Measurements from ENCODE around the gene MIAT.
"Not testable (repeated sequence)": the region's sequence is repeated elsewhere in the genome, so short reads cannot be mapped to it uniquely, and the experiment has no call there.

MIAT gene

GRCh38 chr22:26701323-26701722 lies 43.9 kb downstream of the MIAT start:
- no peak for DNase-seq

- DNase-seq = peak; percentile 72
Observed at GRCh38 chr22:26702906-26703830, 45.8 kb downstream of the MIAT start.

GRCh38 chr22:26705379-26705778 lies 48.0 kb downstream of the MIAT start:
- DNase-seq = not testable (repeated sequence)

- DNase-seq = no peak
Observed at GRCh38 chr22:26707090-26707489, 49.7 kb downstream of the MIAT start.

DNA sequence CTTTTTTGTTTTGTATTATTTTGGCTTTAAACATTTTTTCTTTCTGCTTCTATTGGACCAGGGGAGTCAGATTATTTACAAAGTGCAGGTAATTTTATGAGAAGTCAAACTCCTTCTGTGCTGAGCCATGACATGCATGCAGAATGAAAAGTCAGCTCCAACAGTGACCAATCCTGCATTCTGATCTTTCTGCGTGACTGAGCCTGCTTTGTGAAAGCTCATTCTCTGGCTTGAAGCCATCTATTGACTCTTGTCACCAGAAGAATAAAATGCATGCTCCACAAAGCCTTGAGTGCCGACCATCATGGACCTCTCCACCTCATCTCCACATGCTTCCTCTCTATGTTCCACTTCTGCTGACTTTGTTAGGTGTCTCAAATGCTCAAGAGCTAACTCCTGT lies 50.2 kb downstream of the MIAT start:
- DNase-seq = no peak

DNA sequence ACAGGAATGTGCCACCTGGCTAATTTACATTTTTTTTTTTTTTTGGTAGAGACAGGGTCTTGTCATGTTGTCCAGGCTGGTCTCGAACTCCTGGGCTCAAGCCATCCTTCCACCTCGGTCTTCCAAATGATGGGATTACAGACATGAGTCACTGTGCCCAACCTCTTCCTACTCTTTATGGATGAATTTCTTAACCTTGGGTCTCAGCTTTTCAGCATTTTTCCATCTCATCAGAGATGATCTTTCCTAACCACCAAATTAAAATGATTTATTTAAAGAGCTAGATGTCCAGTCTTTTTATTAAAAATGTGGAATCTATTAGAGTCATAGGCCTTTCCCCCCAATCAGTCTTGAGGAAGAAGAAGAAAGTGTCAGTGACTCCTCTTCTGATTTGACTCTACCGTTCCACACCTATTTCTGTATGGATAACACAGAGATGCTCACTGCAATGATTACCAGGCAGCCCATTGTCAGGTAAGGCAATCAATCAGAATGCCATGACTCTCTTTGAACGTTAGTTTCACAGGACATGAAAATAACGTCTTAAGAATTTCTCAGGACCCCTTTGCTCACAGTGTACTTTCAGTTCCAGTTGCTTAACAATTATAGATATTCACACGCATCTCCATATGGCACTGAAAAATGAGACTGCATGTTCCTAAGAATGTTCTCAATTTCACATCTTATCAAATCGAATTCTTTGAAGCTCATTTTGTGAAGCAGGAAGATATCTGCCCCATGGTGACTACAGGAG lies 51.0 kb downstream of the MIAT start:
- DNase-seq = peak; percentile 50

- DNase-seq = peak; percentile 78
Observed at GRCh38 chr22:26709617-26710390, 52.4 kb downstream of the MIAT start.

DNA sequence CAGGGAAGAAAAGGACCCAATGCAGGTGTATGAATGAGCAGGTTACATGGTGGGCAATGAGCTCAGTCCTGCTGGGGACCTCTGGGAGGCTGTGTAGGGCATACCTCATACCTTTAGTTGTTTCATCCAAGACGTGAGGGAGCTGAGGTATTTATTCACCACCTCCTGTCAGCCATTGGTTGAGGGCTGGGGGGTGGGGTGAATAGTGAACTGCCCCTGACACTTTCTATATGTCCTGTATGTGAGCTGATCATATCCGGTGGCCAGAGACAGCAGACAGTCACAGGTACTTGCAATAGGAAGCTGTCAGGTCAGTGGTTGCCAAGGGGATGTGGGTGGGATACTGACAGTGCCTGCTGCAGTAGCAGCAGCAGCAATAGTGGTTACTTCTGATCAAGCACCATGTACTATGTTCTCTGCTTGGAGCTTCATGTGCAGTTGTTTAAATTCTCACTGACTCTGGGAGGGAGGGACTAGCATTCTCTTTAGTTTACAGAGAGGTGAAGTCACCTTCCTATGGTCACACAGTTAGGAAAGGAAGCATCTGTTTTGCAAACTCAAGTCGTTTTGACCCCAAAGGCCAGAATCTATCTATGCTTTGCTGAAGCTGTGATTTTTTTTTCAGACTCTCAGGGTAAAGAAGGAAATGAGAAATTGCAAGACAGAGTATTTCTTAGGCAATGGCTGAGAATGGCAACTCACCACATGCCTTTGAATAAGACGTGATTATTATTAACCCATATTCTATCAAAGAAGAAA lies 54.0 kb downstream of the MIAT start:
- peak; percentile 22 for DNase-seq

DNA sequence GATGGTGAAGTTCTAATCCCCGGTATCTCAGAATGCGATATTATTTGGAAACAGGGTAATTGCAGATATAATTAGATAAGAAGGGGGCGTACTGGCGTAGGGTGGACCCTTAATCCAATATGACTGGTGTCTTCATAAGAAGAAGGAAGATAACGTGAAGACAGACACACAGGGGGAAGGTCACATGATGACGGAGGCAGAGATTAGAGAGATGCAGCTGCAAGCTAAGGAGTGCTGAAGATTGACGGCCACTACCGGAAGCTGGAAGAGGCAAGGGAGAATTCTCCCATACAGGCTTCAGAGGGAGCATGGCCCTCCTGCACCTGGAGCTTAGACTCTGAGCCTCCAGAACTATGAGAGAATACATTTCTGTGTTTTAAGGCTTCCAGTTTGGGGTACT lies 54.8 kb downstream of the MIAT start:
- no peak for DNase-seq

DNA sequence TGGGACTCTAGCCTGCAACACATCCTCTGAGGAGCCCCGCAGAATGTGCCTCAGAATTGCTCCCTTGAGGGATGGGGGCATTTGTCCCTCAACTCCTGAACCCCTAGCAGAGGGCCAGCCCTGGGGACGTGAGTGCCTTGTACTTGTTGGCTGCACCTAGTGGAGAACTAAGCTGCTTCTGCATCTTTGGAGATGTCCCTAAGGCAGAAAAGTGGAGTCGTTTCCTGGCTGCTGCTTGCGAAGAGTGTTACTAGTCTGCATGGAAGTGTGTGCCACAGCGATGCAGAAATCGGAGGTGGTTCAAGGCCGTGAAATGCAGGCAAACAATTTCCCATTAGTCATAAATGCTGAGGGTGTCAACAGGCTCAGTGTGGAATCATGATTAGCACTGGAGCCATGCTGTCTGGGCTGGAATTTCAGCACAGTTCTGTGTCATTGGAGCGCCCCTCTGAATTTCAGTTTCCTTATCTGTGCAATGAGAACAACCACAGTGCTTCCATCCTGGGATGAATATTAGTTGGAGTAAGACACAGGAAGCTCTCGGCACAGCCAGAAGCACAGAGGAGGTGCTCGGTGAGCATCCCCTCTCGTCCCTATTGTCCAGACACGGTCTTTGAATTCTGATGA lies 56.5 kb downstream of the MIAT start:
- peak; percentile 98 for DNase-seq

GRCh38 chr22:26714971-26715370 lies 57.6 kb downstream of the MIAT start:
- DNase-seq = peak; percentile 44

DNA sequence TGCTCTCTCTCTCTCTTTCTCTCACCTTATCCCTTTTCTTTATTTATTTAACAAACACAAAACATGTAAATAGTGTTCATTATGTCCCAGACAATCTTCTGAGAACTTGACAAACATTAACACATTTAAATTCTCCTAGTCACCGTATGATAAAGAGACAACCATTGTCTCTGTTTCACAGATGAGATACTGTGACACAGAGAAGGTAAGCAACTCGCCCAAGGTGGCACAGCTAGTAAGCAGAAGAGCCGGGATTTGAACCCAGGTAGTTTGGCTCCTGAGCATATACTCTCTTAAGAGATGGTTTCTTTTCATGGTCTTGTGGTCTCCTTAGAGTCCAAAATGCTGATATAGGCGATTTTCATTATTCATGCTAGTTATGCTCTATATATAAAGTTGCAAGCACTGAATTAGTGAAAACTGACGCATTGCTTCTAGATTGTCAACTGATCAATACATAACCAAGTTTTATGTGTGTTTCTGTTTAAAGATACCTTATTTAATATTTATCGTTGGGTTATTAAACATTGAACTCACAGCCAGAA lies 58.1 kb downstream of the MIAT start:
- DNase-seq = no peak

DNA sequence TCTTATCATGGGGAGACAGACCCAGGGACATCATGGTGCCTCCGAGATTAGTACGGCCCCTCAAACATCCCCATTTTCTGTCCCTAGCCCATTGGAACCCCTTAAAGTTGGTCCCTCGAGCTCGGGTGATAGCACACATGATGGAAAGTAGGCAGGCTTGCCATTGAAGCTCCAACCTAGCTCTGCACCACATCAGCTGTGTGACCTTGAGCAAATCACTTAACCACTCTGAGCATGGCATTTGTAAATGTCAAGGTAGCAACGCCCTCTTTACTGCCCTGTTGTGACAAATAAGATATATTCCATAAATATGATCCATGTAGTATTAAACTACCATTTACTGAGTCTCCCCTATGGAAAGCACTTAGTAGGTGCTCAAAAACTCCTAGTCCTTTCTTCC lies 61.1 kb downstream of the MIAT start:
- DNase-seq = no peak

DNA sequence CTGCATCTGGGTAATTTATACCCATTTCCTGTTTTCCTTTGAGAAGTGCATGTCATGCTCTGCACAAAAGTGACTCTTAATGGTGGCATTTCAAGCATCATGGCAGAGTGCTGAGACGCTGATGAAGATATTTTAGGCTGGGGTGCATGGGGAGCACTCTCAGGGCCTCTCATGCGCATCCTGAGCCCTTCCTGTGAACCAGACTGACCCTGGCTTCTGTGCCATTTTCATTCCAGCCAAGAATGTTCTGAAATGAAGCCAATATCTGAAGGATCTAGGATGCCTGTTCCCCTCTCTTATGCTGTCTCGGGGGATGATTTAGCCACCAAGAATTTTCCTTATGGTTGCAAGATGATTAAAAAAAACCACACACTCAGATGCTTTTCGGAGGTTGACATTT lies 61.5 kb downstream of the MIAT start:
- DNase-seq = peak; percentile 100

DNA sequence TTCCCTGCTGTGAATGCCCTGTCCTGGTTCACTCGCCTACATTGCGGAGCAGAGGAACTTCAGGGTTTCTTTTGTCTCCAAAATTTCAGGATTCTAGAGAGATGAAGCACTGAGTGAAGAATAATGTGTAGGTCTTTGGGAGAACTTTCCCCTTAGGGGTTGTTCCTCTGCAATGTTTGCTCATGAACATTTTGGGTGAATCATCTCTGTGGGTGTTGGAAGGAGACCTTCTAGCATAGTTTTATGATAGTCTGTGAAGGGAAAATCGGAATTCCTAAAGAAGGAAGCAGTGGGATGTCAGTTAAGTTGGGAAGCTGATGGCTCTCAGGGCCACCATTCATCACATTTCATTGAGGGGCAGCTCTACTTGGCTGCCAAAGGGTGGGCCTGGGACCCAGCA lies 64.8 kb downstream of the MIAT start:
- DNase-seq = peak; percentile 85

DNA sequence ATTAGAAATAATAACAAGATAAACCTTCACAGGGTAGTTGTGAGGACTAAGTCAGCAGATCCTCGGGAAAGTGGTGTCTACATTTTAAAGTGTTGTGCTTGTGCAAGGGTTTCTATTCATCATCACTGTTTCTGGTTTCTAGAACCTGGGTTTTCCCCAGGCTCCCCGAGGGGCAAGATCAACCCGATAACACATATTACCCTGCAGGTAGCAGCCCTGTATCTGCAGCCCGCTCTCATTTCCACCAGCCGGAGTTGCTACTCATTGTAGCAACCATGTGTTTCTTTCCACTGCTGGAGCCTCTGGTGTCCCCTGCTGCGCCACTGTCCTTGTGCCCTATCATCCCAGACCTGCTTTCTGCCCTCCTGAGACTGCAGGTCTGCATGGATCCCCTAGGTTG lies 67.0 kb downstream of the MIAT start:
- DNase-seq = no peak

GRCh38 chr22:26725012-26725676 lies 67.8 kb downstream of the MIAT start:
- DNase-seq = no peak
